HuH-7 (cell line): ENCODE data around the gene IL31RA.

Experiments used
- DNase-seq: peaks from one replicate; pipeline ENCODE4 v3.0.0; 2011; ENCODE audit warnings: low spot score

The IL31RA gene

GRCh38 chr5:55903121-55903701 is 52.1 kb downstream of the IL31RA start:
- no peak for DNase-seq

- DNase-seq: no peak
Observed at GRCh38 chr5:55904152-55904551, 53.0 kb downstream of the IL31RA start.

GRCh38 chr5:55905251-55905650 is 54.1 kb downstream of the IL31RA start:
- no peak for DNase-seq

- no peak for DNase-seq
Observed at GRCh38 chr5:55907927-55908326, 56.8 kb downstream of the IL31RA start.

- DNase-seq: no peak
Observed at GRCh38 chr5:55908804-55909203, 57.6 kb downstream of the IL31RA start.

GRCh38 chr5:55911784-55912653 is 60.9 kb downstream of the IL31RA start:
- DNase-seq: no peak

- DNase-seq: no peak
Observed at GRCh38 chr5:55913466-55914413, 62.6 kb downstream of the IL31RA start.

- DNase-seq: no peak
Observed at GRCh38 chr5:55914971-55915370, 63.8 kb downstream of the IL31RA start.

GRCh38 chr5:55915783-55916182 is 64.6 kb downstream of the IL31RA start:
- DNase-seq: no peak

GRCh38 chr5:55916986-55917385 is 65.8 kb downstream of the IL31RA start:
- DNase-seq: no peak

- no peak for DNase-seq
Observed at GRCh38 chr5:55917402-55918086, 66.4 kb downstream of the IL31RA start.

- no peak for DNase-seq
Observed at GRCh38 chr5:55918087-55919035, 67.2 kb downstream of the IL31RA start.

- no peak for DNase-seq
Observed at GRCh38 chr5:55919625-55920024, 68.5 kb downstream of the IL31RA start.

GRCh38 chr5:55920784-55921183 is 69.6 kb downstream of the IL31RA start:
- DNase-seq: no peak

GRCh38 chr5:55921617-55922016 is 70.5 kb downstream of the IL31RA start:
- DNase-seq: no peak

- DNase-seq: no peak
Observed at GRCh38 chr5:55923177-55923771, 72.1 kb downstream of the IL31RA start.

- no peak for DNase-seq
Observed at GRCh38 chr5:55923865-55924500, 72.8 kb downstream of the IL31RA start.

GRCh38 chr5:55924744-55925143 is 73.6 kb downstream of the IL31RA start:
- no peak for DNase-seq

- DNase-seq: no peak
Observed at GRCh38 chr5:55925181-55925580, 74.0 kb downstream of the IL31RA start.

GRCh38 chr5:55925712-55926111 is 74.6 kb downstream of the IL31RA start:
- DNase-seq: no peak
